DND-41 (cell line): ENCODE data around the gene IRGC.

Experiments used
- EZH2 ChIP-seq: IDR thresholded peaks from 3 replicates; pipeline ENCODE4 v1.6.1; 2012; ENCODE audit warnings: borderline replicate concordance, low read depth, mild to moderate bottlenecking, moderate library complexity, low read length, inconsistent platforms; ENCODE audit not compliant: severe bottlenecking
- TF ChIP-seq, protein P1 (sequence below): IDR thresholded peaks from 2 replicates; pipeline ENCODE4 v1.5.1; 2012; ENCODE audit warnings: borderline replicate concordance, low read length, moderate library complexity, mild to moderate bottlenecking; ENCODE audit not compliant: poor library complexity, severe bottlenecking; ENCODE audit errors: extremely low read depth

DNA sequence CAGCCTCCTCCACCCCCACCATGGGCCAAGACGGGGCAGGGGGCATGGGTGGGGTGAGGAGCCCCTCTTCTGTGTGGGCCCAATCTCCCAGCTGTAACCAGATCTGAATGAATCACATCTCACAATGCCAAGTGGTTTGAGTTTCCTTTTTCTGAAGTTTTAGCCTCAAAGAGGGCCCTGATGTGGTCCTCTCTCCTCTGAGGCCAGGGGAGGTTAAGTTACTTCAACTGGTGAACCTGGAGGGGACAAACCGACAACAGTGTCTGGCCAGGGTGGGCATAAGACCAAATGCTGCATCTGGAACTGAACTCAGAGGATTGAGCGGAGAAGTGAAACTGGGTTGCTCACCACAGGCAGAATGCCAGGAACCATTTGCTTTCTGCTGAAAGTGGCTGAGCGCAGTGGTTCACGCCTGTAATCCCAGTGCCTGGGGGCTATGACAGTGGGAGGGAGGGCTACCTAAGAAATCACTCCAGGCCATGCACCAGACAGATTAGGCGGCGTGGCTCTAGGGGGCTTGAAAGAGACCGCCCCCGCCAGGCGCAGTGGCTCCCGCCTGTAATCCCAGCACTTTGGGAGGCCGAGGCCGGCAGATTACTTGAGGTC lies 15.4 kb upstream of the IRGC start:
- TF ChIP-seq, protein P1, sequence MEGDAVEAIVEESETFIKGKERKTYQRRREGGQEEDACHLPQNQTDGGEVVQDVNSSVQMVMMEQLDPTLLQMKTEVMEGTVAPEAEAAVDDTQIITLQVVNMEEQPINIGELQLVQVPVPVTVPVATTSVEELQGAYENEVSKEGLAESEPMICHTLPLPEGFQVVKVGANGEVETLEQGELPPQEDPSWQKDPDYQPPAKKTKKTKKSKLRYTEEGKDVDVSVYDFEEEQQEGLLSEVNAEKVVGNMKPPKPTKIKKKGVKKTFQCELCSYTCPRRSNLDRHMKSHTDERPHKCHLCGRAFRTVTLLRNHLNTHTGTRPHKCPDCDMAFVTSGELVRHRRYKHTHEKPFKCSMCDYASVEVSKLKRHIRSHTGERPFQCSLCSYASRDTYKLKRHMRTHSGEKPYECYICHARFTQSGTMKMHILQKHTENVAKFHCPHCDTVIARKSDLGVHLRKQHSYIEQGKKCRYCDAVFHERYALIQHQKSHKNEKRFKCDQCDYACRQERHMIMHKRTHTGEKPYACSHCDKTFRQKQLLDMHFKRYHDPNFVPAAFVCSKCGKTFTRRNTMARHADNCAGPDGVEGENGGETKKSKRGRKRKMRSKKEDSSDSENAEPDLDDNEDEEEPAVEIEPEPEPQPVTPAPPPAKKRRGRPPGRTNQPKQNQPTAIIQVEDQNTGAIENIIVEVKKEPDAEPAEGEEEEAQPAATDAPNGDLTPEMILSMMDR: no peak
- TF ChIP-seq EZH2: no peak
